Subcutaneous adipose tissue (tissue), 4 donors: Measurements from ENCODE around the gene ME1. TPM values are rescaled to one million over a fixed set of nuclear protein-coding genes. Genes with fewer than 3 reads are reported as not detected.

Source experiments
- total RNA-seq, 4 donors: library from RNA; depleted of rRNA; stranded (reverse); fragments of >200 nt; gene quantifications; one replicate each; pipeline ENCODE4 v1.1.0, GENCODE V29; 2016
- TF ChIP-seq, protein P1 (sequence below): fragments of 450-650 bp; IDR thresholded peaks from one replicate; pipeline ENCODE4 v1.5.1; 2016; ENCODE audit warnings: low read depth, mild to moderate bottlenecking, control low read depth, antibody characterized with exemption, moderate library complexity

ME1 gene
- total RNA-seq, 4 donors from 2014 or later: 22.3 to 52.0 (median 38.3) TPM

DNA sequence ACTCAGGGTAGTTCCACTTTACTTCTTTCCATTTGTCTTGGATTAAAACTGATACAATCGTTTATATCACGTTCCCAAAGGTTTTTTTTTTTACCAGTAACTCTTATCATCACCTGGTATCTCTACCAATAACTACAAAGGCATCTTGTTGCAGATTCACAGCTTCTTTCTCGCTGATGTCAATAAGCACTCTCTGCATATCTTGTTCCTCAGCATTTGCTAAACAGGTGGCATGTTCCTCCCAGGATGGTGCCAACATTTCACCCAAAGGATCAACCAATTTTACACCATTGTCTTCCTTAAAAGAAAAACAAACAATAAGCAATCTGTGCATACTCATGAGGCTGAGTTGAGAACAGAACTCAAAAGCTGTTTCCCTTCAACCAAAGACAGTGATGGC, 242.3 kb downstream of the ME1 start:
- TF ChIP-seq, protein P1, sequence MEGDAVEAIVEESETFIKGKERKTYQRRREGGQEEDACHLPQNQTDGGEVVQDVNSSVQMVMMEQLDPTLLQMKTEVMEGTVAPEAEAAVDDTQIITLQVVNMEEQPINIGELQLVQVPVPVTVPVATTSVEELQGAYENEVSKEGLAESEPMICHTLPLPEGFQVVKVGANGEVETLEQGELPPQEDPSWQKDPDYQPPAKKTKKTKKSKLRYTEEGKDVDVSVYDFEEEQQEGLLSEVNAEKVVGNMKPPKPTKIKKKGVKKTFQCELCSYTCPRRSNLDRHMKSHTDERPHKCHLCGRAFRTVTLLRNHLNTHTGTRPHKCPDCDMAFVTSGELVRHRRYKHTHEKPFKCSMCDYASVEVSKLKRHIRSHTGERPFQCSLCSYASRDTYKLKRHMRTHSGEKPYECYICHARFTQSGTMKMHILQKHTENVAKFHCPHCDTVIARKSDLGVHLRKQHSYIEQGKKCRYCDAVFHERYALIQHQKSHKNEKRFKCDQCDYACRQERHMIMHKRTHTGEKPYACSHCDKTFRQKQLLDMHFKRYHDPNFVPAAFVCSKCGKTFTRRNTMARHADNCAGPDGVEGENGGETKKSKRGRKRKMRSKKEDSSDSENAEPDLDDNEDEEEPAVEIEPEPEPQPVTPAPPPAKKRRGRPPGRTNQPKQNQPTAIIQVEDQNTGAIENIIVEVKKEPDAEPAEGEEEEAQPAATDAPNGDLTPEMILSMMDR: no peak

DNA sequence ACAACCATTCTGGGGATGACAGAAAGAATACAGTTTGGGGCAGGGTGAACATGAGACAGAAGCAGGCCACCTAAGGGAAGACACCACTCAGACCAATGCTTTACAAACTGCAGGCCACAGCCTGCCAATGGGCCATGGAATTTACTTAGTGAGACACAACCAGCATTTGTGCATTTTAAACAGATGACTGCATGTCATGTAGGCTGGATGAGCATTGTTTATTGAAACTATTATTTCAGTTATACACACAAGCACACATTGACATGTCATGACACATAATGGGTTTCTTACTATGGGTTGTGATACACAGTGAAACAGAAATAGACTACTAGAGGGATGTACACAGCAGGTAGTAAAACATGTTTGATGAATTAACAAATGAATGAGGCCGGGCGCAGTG, 245.8 kb downstream of the ME1 start:
- TF ChIP-seq, protein P1: no peak

DNA sequence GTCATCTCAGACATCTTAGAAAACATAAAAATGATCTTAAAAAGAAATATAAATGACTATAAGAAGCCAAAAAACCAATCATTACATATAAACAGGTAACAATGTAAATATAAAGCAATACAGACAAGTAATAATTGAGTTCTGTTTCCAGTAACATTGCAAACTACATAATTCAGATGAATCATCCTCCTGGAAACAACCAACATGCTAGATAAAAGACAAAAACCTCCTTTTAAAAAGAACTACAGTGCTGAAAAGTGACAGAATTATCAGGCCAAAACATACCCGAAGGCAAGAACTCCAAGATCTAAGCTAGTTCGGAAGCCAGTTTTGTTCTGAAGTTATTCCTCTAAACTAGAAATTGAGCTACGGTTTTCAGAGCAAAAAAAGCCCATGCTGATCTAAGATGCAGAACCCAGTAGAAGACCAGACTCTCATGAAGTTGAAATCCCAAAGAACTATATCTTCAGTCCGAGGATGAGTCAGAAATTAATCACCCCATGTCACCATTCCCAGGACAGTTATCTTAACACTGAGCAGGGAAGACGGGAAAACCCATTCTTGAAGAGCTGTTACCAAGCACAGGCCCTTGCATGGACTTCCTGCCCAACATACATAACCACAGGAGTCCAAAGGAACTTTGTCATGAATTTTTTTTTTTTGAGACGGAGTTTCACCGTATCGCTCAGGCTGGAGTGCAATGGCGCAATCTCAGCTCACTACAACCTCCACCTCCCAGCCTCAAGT, 247.6 kb downstream of the ME1 start:
- TF ChIP-seq, protein P1: no peak

DNA sequence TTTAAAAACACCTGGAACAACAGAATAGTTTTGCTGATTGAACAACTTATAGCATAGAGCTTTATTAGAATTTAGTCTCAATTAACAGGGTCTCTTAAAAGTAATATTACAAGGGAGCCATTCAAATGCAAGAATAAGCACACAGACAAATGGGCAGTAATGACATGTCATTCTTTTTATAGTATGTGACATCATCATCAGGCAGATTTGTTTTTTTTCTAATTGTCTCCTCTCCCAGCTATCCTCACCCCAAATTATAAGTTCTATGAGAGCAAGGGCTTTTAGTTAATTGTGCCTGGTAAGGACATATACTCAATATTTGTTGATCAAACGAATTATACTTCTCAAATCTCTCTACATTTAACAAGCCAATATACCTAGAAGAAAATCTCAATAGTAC, 248.7 kb downstream of the ME1 start:
- TF ChIP-seq, protein P1: no peak

DNA sequence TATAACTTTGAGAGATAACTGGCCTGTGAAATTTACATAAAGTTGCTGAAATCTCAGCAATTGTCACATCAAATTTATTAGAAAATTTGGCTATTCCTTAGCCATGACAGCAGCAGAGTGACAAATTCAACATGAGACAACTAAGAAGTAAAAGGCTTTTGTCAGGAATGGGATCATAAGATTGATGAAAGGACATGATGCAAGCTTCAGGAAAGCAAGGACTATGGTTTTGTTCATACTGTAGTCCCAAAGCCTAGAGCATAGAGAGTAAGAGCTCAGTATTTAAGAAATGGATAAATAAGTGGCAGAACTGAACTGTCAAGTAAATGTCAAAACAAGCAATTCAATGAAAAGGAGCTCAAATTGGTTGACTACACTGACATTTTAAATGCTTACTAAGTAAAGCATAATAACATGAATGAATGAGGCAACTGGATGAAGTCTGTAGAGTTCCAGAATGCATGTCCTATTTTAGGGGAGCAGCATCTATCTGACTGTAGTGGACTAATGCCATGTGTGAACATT, 250.4 kb downstream of the ME1 start:
- TF ChIP-seq, protein P1: no peak

DNA sequence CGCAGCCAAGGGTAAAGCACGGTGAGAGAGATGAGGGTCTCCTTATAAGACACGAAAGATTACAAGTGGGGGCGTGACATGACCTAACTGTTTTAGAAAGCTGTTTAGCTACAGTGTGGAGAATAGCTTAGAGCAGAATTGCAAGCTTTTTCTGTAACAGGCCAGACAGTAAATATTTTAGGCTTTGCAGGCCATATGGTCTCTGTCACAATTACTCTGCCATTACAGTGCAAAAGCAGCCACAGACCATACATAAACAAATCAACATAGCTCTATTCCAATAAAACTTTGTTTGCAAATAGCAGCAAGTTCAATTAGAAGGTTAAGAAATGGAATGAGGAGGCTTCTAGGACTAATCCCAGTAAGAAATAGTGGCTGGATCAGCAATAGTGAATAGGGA, 254.6 kb downstream of the ME1 start:
- TF ChIP-seq, protein P1: no peak

DNA sequence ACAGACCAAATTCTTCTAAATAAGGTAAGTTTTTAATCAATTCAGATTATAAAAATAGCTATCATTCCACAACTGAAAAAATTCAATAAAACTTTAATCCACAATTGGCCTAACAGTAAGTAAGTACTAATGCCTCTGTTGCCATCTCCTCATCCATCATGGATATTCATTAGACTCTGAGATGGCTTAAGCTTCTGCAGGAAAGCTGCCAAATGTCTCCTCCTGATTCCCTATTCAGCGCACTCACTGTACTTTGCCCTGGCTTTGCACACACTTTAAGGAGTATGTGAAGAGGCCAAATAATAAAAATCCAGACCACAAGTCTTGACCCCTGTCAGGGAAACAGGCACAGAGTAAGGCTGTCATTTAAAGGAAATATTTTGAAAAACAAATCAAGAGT, 261.3 kb downstream of the ME1 start:
- TF ChIP-seq, protein P1: no peak
